Measurements from ENCODE around the gene HLA-G. TPM values are rescaled to one million over a fixed set of nuclear protein-coding genes. Genes with fewer than 3 reads are reported as not detected.

The HLA-G gene
- polyA plus RNA-seq, 3 donors from 2014 or later: 2.1 to 3.1 TPM; not detected in 1

GRCh38 chr6:29806387-29806786, 21.2 kb upstream of the HLA-G start:
- Mint-ChIP-seq H3K27ac (no peak overlapping the region), H3K9me3 (no peaks in the 10 kb centered on the region), H3K4me1 (no peaks in the 10 kb centered on the region), H3K4me3 (no peak overlapping the region), H3K27me3 (ENCODE audit: low read depth in 3 of 3) (peaks cover 6 to 13% (median 6%) of the 10 kb centered on the region in 3 donors), H3K36me3 (no peaks in the 10 kb centered on the region)
- no peak for DNase-seq

DNA sequence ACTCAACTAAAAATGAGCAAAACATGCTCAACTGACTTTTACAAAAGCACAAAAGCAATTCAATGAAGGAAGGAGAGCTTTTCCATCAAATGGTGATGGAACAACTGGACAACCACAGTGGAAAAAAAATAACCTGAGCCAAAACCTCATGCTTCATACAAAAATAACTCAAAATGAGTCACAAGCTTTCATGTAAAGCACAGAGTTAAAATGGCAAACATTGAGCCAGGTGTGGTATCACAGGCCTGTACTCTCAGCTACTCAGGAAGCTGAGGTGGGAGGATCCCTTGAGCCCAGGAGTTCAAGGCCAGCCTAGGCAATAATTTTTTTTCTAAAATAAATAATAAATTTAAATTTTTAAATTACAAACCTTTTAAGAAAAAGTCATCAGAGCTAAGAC, 18.4 kb upstream of the HLA-G start:
- no peaks in the 10 kb centered on the region for H3K4me1 Mint-ChIP-seq
- no peak overlapping the region for H3K4me3 Mint-ChIP-seq
- no peak overlapping the region for H3K27ac Mint-ChIP-seq
- peaks cover 4 to 14% (median 6%) of the 10 kb centered on the region in 3 donors for H3K27me3 Mint-ChIP-seq (ENCODE audit: low read depth in 3 of 3)
- no peak for DNase-seq
- no peaks in the 10 kb centered on the region for H3K9me3 Mint-ChIP-seq
- no peaks in the 10 kb centered on the region for H3K36me3 Mint-ChIP-seq

DNA sequence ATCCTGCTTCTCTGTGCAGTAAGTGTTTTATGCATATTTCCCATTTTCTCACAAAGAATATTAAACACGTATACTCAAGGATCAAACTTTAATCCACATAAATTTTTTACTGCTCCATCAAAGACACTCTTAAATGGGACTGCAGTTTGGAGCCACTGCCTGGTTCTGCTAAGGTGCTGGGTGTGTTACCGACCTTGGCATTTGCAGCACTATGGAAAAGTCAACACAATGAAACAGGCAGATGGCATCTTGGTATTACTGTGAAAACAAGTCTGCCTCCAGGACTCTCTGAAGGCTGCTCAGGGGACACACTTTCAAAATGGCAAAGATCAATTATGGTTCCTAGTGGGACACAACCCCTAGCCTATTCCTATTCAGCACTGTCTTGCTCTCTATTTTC, 17.3 kb upstream of the HLA-G start:
- H3K4me1 Mint-ChIP-seq: no peaks in the 10 kb centered on the region
- H3K9me3 Mint-ChIP-seq: no peaks in the 10 kb centered on the region
- no peak overlapping the region for H3K4me3 Mint-ChIP-seq
- no peak overlapping the region for H3K27ac Mint-ChIP-seq
- peaks cover 3 to 12% (median 4%) of the 10 kb centered on the region in 3 donors for H3K27me3 Mint-ChIP-seq (ENCODE audit: low read depth in 3 of 3)
- DNase-seq: no peak
- no peaks in the 10 kb centered on the region for H3K36me3 Mint-ChIP-seq

DNA sequence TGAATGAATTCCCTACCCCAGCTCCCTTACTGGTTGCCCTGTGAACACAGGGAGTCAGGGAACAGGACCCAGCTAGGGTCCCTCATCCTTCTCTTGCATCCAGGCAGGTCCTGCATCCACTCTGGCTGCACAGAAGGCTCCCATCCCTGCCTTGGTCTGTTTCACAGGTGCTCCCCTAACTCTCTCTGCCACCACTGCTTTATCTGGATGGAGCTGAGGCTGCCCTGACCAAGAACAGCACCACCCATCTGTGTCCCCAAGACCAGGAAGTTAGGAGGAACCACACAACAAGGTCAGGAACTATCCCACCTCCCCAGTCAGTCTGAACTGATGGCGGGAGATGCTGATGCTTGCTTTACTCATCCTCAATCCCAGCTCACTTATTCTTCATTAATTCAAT, 16.2 kb upstream of the HLA-G start:
- no peak overlapping the region for H3K4me3 Mint-ChIP-seq
- DNase-seq: no peak
- H3K27ac Mint-ChIP-seq: no peak overlapping the region
- H3K9me3 Mint-ChIP-seq: no peaks in the 10 kb centered on the region
- H3K4me1 Mint-ChIP-seq: no peaks in the 10 kb centered on the region
- no peaks in the 10 kb centered on the region for H3K36me3 Mint-ChIP-seq
- H3K27me3 Mint-ChIP-seq (ENCODE audit: low read depth in 3 of 3): peaks cover 3 to 12% (median 4%) of the 10 kb centered on the region in 3 donors

- peaks cover 1 to 7% (median 5%) of the 10 kb centered on the region in 3 donors for H3K27me3 Mint-ChIP-seq (ENCODE audit: low read depth in 3 of 3)
- no peaks in the 10 kb centered on the region for H3K9me3 Mint-ChIP-seq
- H3K27ac Mint-ChIP-seq: peak overlapping the region in 1 of 6 donors; percentile 27
- H3K4me1 Mint-ChIP-seq: no peaks in the 10 kb centered on the region
- H3K4me3 Mint-ChIP-seq: no peak overlapping the region
- DNase-seq: no peak
- H3K36me3 Mint-ChIP-seq: no peaks in the 10 kb centered on the region
These were observed 14.6 kb upstream of the HLA-G start for GRCh38 chr6:29813066-29813465.

DNA sequence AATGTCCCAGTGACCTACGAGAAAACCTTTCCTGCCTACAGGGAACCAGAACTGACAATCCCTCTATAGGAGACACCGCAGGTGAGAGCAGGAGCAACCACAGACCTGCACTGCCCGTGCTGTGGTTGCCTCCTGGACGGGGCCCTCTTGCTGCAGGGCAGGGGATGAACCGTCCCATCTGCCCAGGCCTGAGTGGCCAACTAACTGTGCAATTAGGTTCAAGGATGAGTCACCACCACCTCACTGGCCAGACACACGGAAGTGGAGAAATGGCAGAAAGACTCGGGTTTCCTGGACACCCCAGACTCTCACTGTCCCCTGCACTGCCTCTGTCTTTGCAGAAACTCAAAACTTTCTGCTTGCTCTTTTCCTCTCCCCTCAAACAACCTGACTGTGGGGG, 13.8 kb upstream of the HLA-G start:
- no peaks in the 10 kb centered on the region for H3K36me3 Mint-ChIP-seq
- no peak overlapping the region for H3K27ac Mint-ChIP-seq
- peaks cover 0 to 7% (median 7%) of the 10 kb centered on the region in 3 donors for H3K27me3 Mint-ChIP-seq (ENCODE audit: low read depth in 3 of 3)
- no peak overlapping the region for H3K4me3 Mint-ChIP-seq
- H3K4me1 Mint-ChIP-seq: no peaks in the 10 kb centered on the region
- DNase-seq: no peak
- no peaks in the 10 kb centered on the region for H3K9me3 Mint-ChIP-seq

- H3K9me3 Mint-ChIP-seq: no peaks in the 10 kb centered on the region
- H3K4me1 Mint-ChIP-seq: no peaks in the 10 kb centered on the region
- H3K27me3 Mint-ChIP-seq (ENCODE audit: low read depth in 3 of 3): peaks cover 0 to 8% (median 7%) of the 10 kb centered on the region in 3 donors
- H3K27ac Mint-ChIP-seq: no peak overlapping the region
- H3K4me3 Mint-ChIP-seq: no peak overlapping the region
- DNase-seq: no peak
- no peaks in the 10 kb centered on the region for H3K36me3 Mint-ChIP-seq
These were observed 13.1 kb upstream of the HLA-G start for GRCh38 chr6:29814379-29815117.

DNA sequence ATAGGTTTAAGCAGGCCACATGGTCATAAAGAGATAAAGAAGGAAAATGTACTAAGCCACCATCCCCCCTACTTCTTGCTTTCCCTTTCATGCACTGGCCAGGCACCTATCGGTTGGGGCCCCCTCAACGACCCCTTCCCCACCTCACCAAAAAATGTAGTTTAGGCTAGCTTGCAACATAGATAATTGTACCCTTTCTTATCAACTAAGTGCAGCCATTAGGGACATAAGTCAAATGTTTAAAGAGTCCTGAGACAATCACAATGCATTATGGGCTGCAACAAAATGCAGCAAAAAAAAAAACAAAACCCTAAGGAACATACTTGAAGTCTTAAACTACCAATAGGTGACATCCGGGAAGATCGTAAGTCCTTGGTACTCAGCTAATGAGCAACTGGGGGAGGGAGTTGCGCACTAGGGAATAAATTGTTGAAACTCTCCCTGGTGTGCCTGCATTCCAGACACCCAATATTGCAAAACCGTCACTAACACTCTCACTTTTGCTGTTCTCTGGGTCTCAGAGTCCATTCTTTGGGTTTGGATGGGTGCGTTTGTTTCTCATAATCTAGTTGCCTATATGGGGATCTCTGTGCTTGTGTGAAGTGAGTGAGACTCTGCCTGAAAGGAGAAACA, 12.4 kb upstream of the HLA-G start:
- peaks cover 2 to 8% (median 5%) of the 10 kb centered on the region in 3 donors for H3K27me3 Mint-ChIP-seq (ENCODE audit: low read depth in 3 of 3)
- DNase-seq: no peak
- H3K27ac Mint-ChIP-seq: no peak overlapping the region
- H3K36me3 Mint-ChIP-seq: no peaks in the 10 kb centered on the region
- H3K9me3 Mint-ChIP-seq: no peaks in the 10 kb centered on the region
- no peak overlapping the region for H3K4me3 Mint-ChIP-seq
- H3K4me1 Mint-ChIP-seq: no peaks in the 10 kb centered on the region

DNA sequence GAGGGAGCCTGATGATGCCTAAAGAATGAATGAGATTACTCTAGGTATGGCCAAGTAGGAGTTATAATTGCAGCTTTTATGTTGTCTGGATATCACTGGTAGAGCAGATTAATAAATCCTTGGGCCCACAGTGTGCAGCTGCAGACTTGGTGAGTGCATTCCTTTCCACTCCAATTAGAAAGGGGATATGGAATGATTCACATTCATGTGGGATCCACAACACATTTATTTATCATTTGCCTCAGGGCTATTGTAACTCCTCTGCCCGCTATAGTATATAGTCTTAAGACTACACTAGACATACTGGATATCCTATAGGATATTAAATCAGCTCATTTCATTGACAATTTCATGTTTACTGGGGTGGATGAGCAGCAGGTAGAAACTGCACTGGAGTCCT, 11.6 kb upstream of the HLA-G start:
- H3K4me3 Mint-ChIP-seq: no peak overlapping the region
- H3K4me1 Mint-ChIP-seq: no peaks in the 10 kb centered on the region
- H3K9me3 Mint-ChIP-seq: no peaks in the 10 kb centered on the region
- DNase-seq: no peak
- H3K27me3 Mint-ChIP-seq (ENCODE audit: low read depth in 3 of 3): peaks cover 2 to 8% (median 7%) of the 10 kb centered on the region in 3 donors
- H3K36me3 Mint-ChIP-seq: no peaks in the 10 kb centered on the region
- H3K27ac Mint-ChIP-seq: no peak overlapping the region

- no peak overlapping the region for H3K27ac Mint-ChIP-seq
These were observed 8.7 kb upstream of the HLA-G start for GRCh38 chr6:29818892-29819291.

DNA sequence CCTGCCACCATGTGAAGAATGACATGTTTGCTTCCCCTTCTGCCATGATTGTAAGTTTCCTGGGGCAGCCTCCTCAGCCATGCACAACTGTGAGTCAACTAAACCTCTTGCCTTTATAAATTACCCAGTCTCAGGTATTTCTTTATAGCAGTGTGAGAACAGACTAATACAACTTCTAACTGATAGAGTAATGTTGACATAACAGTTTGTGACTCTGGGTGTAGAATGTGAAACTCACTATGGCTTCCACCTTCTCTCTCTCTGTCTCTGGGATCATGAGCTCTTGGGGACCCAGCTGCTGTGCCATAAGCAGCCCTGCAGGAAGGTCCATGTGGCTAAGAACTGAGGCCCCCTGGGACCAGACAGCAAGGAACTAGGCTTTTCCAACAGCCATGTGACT, 3.5 kb upstream of the HLA-G start:
- no peaks in the 10 kb centered on the region for H3K9me3 Mint-ChIP-seq
- no peaks in the 10 kb centered on the region for H3K36me3 Mint-ChIP-seq
- peaks cover 0 to 4% of the 10 kb centered on the region in 2 donors for H3K4me1 Mint-ChIP-seq
- H3K4me3 Mint-ChIP-seq: no peak overlapping the region
- no peak for DNase-seq
- no peak overlapping the region for H3K27ac Mint-ChIP-seq
- H3K27me3 Mint-ChIP-seq (ENCODE audit: low read depth in 3 of 3): peaks cover 15 to 43% (median 31%) of the 10 kb centered on the region in 3 donors

More at GRCh38 chr6:29818892-29819291, 8.7 kb upstream of the HLA-G start:
- no peak for DNase-seq
- no peaks in the 10 kb centered on the region for H3K4me1 Mint-ChIP-seq
- no peak overlapping the region for H3K4me3 Mint-ChIP-seq
- H3K27me3 Mint-ChIP-seq (ENCODE audit: low read depth in 3 of 3): peaks cover 10 to 17% (median 10%) of the 10 kb centered on the region in 3 donors
- H3K9me3 Mint-ChIP-seq: no peaks in the 10 kb centered on the region
- H3K36me3 Mint-ChIP-seq: no peaks in the 10 kb centered on the region

- no peak for DNase-seq
- Mint-ChIP-seq H3K36me3 (no peaks in the 10 kb centered on the region), H3K4me3 (no peak overlapping the region), H3K9me3 (no peaks in the 10 kb centered on the region), H3K27ac (no peak overlapping the region), H3K4me1 (peaks cover 0 to 4% of the 10 kb centered on the region in 2 donors), H3K27me3 (ENCODE audit: low read depth in 3 of 3) (peaks cover 14 to 42% (median 32%) of the 10 kb centered on the region in 3 donors)
These were observed 1.8 kb upstream of the HLA-G start for GRCh38 chr6:29825848-29826247.

DNA sequence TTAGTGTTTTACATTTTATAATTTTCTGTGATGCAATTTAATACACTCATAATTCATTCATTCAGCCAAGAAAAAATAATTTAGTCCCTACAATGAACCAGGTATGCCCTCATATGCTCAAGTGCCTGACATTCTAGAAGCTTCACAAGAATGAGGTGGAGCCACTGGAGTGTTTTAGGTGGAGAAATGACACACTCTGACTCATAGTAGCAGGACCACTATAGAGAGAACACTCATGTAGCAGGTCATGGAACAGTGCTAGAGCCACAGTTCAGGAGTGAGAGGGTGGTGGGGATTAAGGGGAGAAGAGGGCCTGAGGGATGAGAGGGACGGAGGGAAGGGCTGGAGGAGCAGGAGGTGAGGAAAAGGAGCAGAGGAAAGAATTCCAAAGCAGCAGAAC, 1.4 kb upstream of the HLA-G start:
- Mint-ChIP-seq H3K4me1 (peaks cover 0 to 4% of the 10 kb centered on the region in 2 donors), H3K9me3 (no peaks in the 10 kb centered on the region), H3K27ac (no peak overlapping the region), H3K36me3 (no peaks in the 10 kb centered on the region), H3K4me3 (peak overlapping the region in 1 of 5 donors; percentile 12), H3K27me3 (ENCODE audit: low read depth in 3 of 3) (peaks cover 12 to 41% (median 32%) of the 10 kb centered on the region in 3 donors)
- DNase-seq: no peak

DNA sequence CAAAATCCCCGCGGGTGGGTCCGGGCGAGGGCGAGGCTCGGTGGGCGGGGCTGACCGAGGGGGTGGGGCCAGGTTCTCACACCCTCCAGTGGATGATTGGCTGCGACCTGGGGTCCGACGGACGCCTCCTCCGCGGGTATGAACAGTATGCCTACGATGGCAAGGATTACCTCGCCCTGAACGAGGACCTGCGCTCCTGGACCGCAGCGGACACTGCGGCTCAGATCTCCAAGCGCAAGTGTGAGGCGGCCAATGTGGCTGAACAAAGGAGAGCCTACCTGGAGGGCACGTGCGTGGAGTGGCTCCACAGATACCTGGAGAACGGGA, 809 bp downstream of the HLA-G start:
- peak overlapping the region in 4 of 5 donors; percentile 36 to 56 (median 51) for H3K4me3 Mint-ChIP-seq
- peaks cover 8 to 39% (median 32%) of the 10 kb centered on the region in 3 donors for H3K27me3 Mint-ChIP-seq (ENCODE audit: low read depth in 3 of 3)
- H3K9me3 Mint-ChIP-seq: no peaks in the 10 kb centered on the region
- no peaks in the 10 kb centered on the region for H3K36me3 Mint-ChIP-seq
- H3K4me1 Mint-ChIP-seq: peaks cover 0 to 4% of the 10 kb centered on the region in 2 donors
- H3K27ac Mint-ChIP-seq: no peak overlapping the region
- DNase-seq: no peak

Measured in immature natural killer cell (primary cell).